ENCODE data around the gene CENPF. TPM values are rescaled to one million over a fixed set of nuclear protein-coding genes. Genes with fewer than 3 reads are reported as not detected.
"Not testable (repeated sequence)": the region's sequence is repeated elsewhere in the genome, so short reads cannot be mapped to it uniquely, and the experiment has no call there.

The CENPF gene
- total RNA-seq, 1 donor from 2014 or later = 80.5 TPM

GRCh38 chr1:214568328-214568727 is 34.7 kb upstream of the CENPF start:
- DNase-seq (ENCODE audit: low read depth) = no peak
- H3K4me3 ChIP-seq (ENCODE audit: low read depth, low read length) = no peak overlapping the region
- no peak for TF ChIP-seq CTCF (conservative IDR thresholded peaks at IDR 0.05; ENCODE audit: low read depth, low read length)

- no peak for DNase-seq (ENCODE audit: low read depth)
- TF ChIP-seq CTCF (conservative IDR thresholded peaks at IDR 0.05; ENCODE audit: low read depth, low read length) = no peak
- no peak overlapping the region for H3K4me3 ChIP-seq (ENCODE audit: low read depth, low read length)
Observed at GRCh38 chr1:214569357-214570004, 33.5 kb upstream of the CENPF start.

GRCh38 chr1:214570442-214570841 is 32.6 kb upstream of the CENPF start:
- no peak for TF ChIP-seq CTCF (conservative IDR thresholded peaks at IDR 0.05; ENCODE audit: low read depth, low read length)
- H3K4me3 ChIP-seq (ENCODE audit: low read depth, low read length) = no peak overlapping the region
- no peak for DNase-seq (ENCODE audit: low read depth)

- DNase-seq (ENCODE audit: low read depth) = no peak
- H3K4me3 ChIP-seq (ENCODE audit: low read depth, low read length) = no peak overlapping the region
- TF ChIP-seq CTCF (conservative IDR thresholded peaks at IDR 0.05; ENCODE audit: low read depth, low read length) = no peak
Observed at GRCh38 chr1:214571281-214571680, 31.7 kb upstream of the CENPF start.

GRCh38 chr1:214573386-214574318 is 29.3 kb upstream of the CENPF start:
- no peak for DNase-seq (ENCODE audit: low read depth)
- TF ChIP-seq CTCF (conservative IDR thresholded peaks at IDR 0.05; ENCODE audit: low read depth, low read length) = no peak
- no peak overlapping the region for H3K4me3 ChIP-seq (ENCODE audit: low read depth, low read length)

- no peak overlapping the region for H3K4me3 ChIP-seq (ENCODE audit: low read depth, low read length)
- TF ChIP-seq CTCF (conservative IDR thresholded peaks at IDR 0.05; ENCODE audit: low read depth, low read length) = no peak
- no peak for DNase-seq (ENCODE audit: low read depth)
Observed at GRCh38 chr1:214574598-214575411, 28.2 kb upstream of the CENPF start.

- not testable (repeated sequence) for H3K4me3 ChIP-seq (ENCODE audit: low read depth, low read length)
Observed at GRCh38 chr1:214576120-214576519, 26.9 kb upstream of the CENPF start.

More at GRCh38 chr1:214576120-214576519, 26.9 kb upstream of the CENPF start:
- not testable (repeated sequence) for DNase-seq (ENCODE audit: low read depth)

Data from epithelial cell of proximal tubule (primary cell).